ENCODE data around the gene CYB5B.

DNA sequence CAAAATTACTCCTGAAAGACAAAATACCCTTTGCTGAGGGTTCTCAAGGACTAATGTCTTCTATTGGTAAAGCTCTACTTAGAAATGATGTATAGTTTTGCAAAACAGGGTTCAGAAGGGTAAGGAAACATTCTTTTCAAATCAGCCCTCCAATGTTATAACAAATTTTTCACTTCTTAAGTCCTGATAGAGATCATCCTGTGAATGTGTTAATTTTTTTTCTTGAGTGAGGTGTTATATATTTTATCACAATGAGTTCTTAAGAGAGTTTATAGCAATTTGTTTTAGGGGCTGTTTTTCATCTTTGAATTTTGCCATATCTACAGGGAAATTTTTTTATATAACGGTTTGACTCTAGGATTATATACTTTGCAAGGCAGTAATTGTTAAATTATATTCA lies 29.5 kb downstream of the CYB5B start:
- TF ChIP-seq, protein P1, sequence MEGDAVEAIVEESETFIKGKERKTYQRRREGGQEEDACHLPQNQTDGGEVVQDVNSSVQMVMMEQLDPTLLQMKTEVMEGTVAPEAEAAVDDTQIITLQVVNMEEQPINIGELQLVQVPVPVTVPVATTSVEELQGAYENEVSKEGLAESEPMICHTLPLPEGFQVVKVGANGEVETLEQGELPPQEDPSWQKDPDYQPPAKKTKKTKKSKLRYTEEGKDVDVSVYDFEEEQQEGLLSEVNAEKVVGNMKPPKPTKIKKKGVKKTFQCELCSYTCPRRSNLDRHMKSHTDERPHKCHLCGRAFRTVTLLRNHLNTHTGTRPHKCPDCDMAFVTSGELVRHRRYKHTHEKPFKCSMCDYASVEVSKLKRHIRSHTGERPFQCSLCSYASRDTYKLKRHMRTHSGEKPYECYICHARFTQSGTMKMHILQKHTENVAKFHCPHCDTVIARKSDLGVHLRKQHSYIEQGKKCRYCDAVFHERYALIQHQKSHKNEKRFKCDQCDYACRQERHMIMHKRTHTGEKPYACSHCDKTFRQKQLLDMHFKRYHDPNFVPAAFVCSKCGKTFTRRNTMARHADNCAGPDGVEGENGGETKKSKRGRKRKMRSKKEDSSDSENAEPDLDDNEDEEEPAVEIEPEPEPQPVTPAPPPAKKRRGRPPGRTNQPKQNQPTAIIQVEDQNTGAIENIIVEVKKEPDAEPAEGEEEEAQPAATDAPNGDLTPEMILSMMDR (IDR thresholded peaks at IDR 0.05; ENCODE audit: low read depth, low read length), result no peak
- no peak for TF ChIP-seq EZH2phosphoT487 (IDR thresholded peaks at IDR 0.05; ENCODE audit: low read depth)
